Activated CD4-positive, alpha-beta memory T cell treated with anti-CD3 and anti-CD28 coated beads for 36 hours (primary cell): ENCODE results near the gene ANKRD33B. TPM values are rescaled to one million over a fixed set of nuclear protein-coding genes. Genes with fewer than 3 reads are reported as not detected.
"Not testable (repeated sequence)": the region's sequence is repeated elsewhere in the genome, so short reads cannot be mapped to it uniquely, and the experiment has no call there.

Experiments
- CTCF ChIA-PET: fragments of 350-600 bp; sonication (Branson Sonifier 250); formaldehyde crosslinking; loops from one replicate; lab custom pipeline; 2021; ENCODE audit warnings: antibody characterized with exemption, inconsistent platforms; lab: Charles Lee
- POLR2A ChIA-PET: fragments of 350-600 bp; sonication (Branson Sonifier 250); formaldehyde crosslinking; loops from one replicate; lab custom pipeline; 2021; ENCODE audit warnings: antibody characterized with exemption; lab: Charles Lee
- DNase-seq: peaks from one replicate; pipeline ENCODE4 v3.0.0-alpha.2; 2020
- H3K27ac Mint-ChIP-seq: one replicate; pipeline ENCODE4 v1.8.0; 2021; ENCODE audit warnings: mixed read lengths
- H3K27me3 Mint-ChIP-seq: one replicate; pipeline ENCODE4 v1.8.0; 2021; ENCODE audit warnings: mixed read lengths
- H3K36me3 Mint-ChIP-seq: one replicate; pipeline ENCODE4 v1.8.0; 2021; ENCODE audit warnings: mixed read lengths
- H3K4me1 Mint-ChIP-seq: one replicate; pipeline ENCODE4 v1.8.0; 2021; ENCODE audit warnings: low read depth, mixed read lengths
- H3K4me3 Mint-ChIP-seq: one replicate; pipeline ENCODE4 v1.8.0; 2021; ENCODE audit warnings: mild to moderate bottlenecking, mixed read lengths
- H3K9me3 Mint-ChIP-seq: one replicate; pipeline ENCODE4 v1.8.0; 2021; ENCODE audit warnings: mixed read lengths
- intact Hi-C: fragments of 100-400 bp; cut with micrococcal nuclease; formaldehyde crosslinking; loops from one replicate; pipeline ENCODE4 v1.15.1; 2023
- total RNA-seq, 2 experiments: library from RNA; stranded (reverse); gene quantifications; one replicate each; pipeline ENCODE4 v1.2.3, GENCODE V29; 2021

ANKRD33B gene
- total RNA-seq, 2 experiments from 2014 or later: 9.9 to 10.0 TPM

GRCh38 chr5:10538789-10539686 is 24.8 kb upstream of the ANKRD33B start:
- intact Hi-C loops: no loop called here
- ChIA-PET POLR2A (no interaction called here), CTCF (interaction anchor here (0.8 kb wide), 1 partner anchor 88 kb away, joined by 3 read pairs; no protein-coding TSS in a partner anchor)
- H3K27me3 Mint-ChIP-seq: peaks cover 23% of the 10 kb centered on the region
- no peak overlapping the region for H3K27ac Mint-ChIP-seq
- no peaks in the 10 kb centered on the region for H3K9me3 Mint-ChIP-seq
- H3K4me1 Mint-ChIP-seq: peaks cover 16% of the 10 kb centered on the region
- no peaks in the 10 kb centered on the region for H3K36me3 Mint-ChIP-seq
- no peak for DNase-seq
- H3K4me3 Mint-ChIP-seq: no peak overlapping the region

- intact Hi-C loops: no loop called here
- POLR2A ChIA-PET: no interaction called here
- CTCF ChIA-PET: interaction anchor here (0.8 kb wide), 1 partner anchor 88 kb away, joined by 3 read pairs; no protein-coding TSS in a partner anchor
- no peak for DNase-seq
- H3K4me3 Mint-ChIP-seq: no peak overlapping the region
- H3K27ac Mint-ChIP-seq: no peak overlapping the region
- H3K27me3 Mint-ChIP-seq: peaks cover 25% of the 10 kb centered on the region
- no peaks in the 10 kb centered on the region for H3K36me3 Mint-ChIP-seq
- peaks cover 16% of the 10 kb centered on the region for H3K4me1 Mint-ChIP-seq
- H3K9me3 Mint-ChIP-seq: no peaks in the 10 kb centered on the region
Observed at GRCh38 chr5:10539687-10539998, 24.2 kb upstream of the ANKRD33B start.

GRCh38 chr5:10540036-10540544 is 23.8 kb upstream of the ANKRD33B start:
- intact Hi-C loops: no loop called here
- peaks cover 16% of the 10 kb centered on the region for H3K4me1 Mint-ChIP-seq
- H3K9me3 Mint-ChIP-seq: no peaks in the 10 kb centered on the region
- H3K36me3 Mint-ChIP-seq: no peaks in the 10 kb centered on the region
- no peak overlapping the region for H3K4me3 Mint-ChIP-seq
- no peak for DNase-seq
- peaks cover 24% of the 10 kb centered on the region for H3K27me3 Mint-ChIP-seq
- no peak overlapping the region for H3K27ac Mint-ChIP-seq
- ChIA-PET POLR2A (no interaction called here), CTCF (interaction anchor here (0.8 kb wide), 1 partner anchor 87 kb away, joined by 3 read pairs; no protein-coding TSS in a partner anchor)

- Mint-ChIP-seq H3K4me1 (peaks cover 16% of the 10 kb centered on the region), H3K27me3 (peaks cover 26% of the 10 kb centered on the region), H3K9me3 (no peaks in the 10 kb centered on the region), H3K36me3 (no peaks in the 10 kb centered on the region), H3K4me3 (no peak overlapping the region), H3K27ac (no peak overlapping the region)
- intact Hi-C loops: no loop called here
- DNase-seq: no peak
- ChIA-PET POLR2A (no interaction called here), CTCF (no interaction called here)
Observed at GRCh38 chr5:10540951-10541646, 22.8 kb upstream of the ANKRD33B start.

GRCh38 chr5:10542055-10542550 is 21.8 kb upstream of the ANKRD33B start:
- H3K36me3 Mint-ChIP-seq: no peaks in the 10 kb centered on the region
- intact Hi-C loops: no loop called here
- CTCF ChIA-PET: interaction anchor here (1.1 kb wide), 1 partner anchor 25 kb away, joined by 3 read pairs; no protein-coding TSS in a partner anchor
- DNase-seq: no peak
- H3K27me3 Mint-ChIP-seq: peaks cover 26% of the 10 kb centered on the region
- no peak overlapping the region for H3K4me3 Mint-ChIP-seq
- POLR2A ChIA-PET: no interaction called here
- no peak overlapping the region for H3K27ac Mint-ChIP-seq
- no peaks in the 10 kb centered on the region for H3K9me3 Mint-ChIP-seq
- peaks cover 8% of the 10 kb centered on the region for H3K4me1 Mint-ChIP-seq

GRCh38 chr5:10543585-10544040 is 20.3 kb upstream of the ANKRD33B start:
- CTCF ChIA-PET: interaction anchor here (1.7 kb wide), 1 partner anchor 84 kb away, joined by 5 read pairs; no protein-coding TSS in a partner anchor
- Mint-ChIP-seq H3K36me3 (no peaks in the 10 kb centered on the region), H3K27ac (no peak overlapping the region), H3K27me3 (peaks cover 28% of the 10 kb centered on the region), H3K4me3 (no peak overlapping the region), H3K4me1 (peaks cover 2% of the 10 kb centered on the region), H3K9me3 (no peaks in the 10 kb centered on the region)
- intact Hi-C loops: no loop called here
- DNase-seq: no peak
- POLR2A ChIA-PET: no interaction called here

GRCh38 chr5:10545084-10545483 is 18.8 kb upstream of the ANKRD33B start:
- CTCF ChIA-PET: no interaction called here
- H3K27me3 Mint-ChIP-seq: peaks cover 21% of the 10 kb centered on the region
- POLR2A ChIA-PET: no interaction called here

GRCh38 chr5:10546186-10546585 is 17.7 kb upstream of the ANKRD33B start:
- H3K4me1 Mint-ChIP-seq: peaks cover 2% of the 10 kb centered on the region
- DNase-seq: no peak
- no peaks in the 10 kb centered on the region for H3K36me3 Mint-ChIP-seq
- POLR2A ChIA-PET: no interaction called here
- CTCF ChIA-PET: no interaction called here
- H3K4me3 Mint-ChIP-seq: no peak overlapping the region
- H3K27ac Mint-ChIP-seq: no peak overlapping the region
- no peaks in the 10 kb centered on the region for H3K9me3 Mint-ChIP-seq
- peaks cover 16% of the 10 kb centered on the region for H3K27me3 Mint-ChIP-seq
- intact Hi-C loops: no loop called here

More at GRCh38 chr5:10545084-10545483, 18.8 kb upstream of the ANKRD33B start:
- no peak for DNase-seq
- no peak overlapping the region for H3K4me3 Mint-ChIP-seq
- H3K27ac Mint-ChIP-seq: no peak overlapping the region
- H3K9me3 Mint-ChIP-seq: no peaks in the 10 kb centered on the region
- intact Hi-C loops: no loop called here
- H3K36me3 Mint-ChIP-seq: no peaks in the 10 kb centered on the region
- H3K4me1 Mint-ChIP-seq: peaks cover 2% of the 10 kb centered on the region

- ChIA-PET CTCF (no interaction called here), POLR2A (no interaction called here)
- Mint-ChIP-seq H3K4me3 (no peak overlapping the region), H3K4me1 (peaks cover 7% of the 10 kb centered on the region), H3K27me3 (peaks cover 9% of the 10 kb centered on the region), H3K36me3 (no peaks in the 10 kb centered on the region), H3K9me3 (no peaks in the 10 kb centered on the region), H3K27ac (no peak overlapping the region)
- DNase-seq: no peak
- intact Hi-C loops: no loop called here
Observed at GRCh38 chr5:10548418-10549122, 15.3 kb upstream of the ANKRD33B start.

- CTCF ChIA-PET, H3K9me3 Mint-ChIP-seq, H3K4me1 Mint-ChIP-seq, H3K4me3 Mint-ChIP-seq, POLR2A ChIA-PET, intact Hi-C loops, H3K36me3 Mint-ChIP-seq, H3K27me3 Mint-ChIP-seq, H3K27ac Mint-ChIP-seq, DNase-seq: not testable (repeated sequence)
Observed at GRCh38 chr5:10549123-10549514, 14.8 kb upstream of the ANKRD33B start.

- POLR2A ChIA-PET: no interaction called here
- no peak overlapping the region for H3K27ac Mint-ChIP-seq
- no peak for DNase-seq
- CTCF ChIA-PET: interaction anchor here (1.7 kb wide), 1 partner anchor 77 kb away, joined by 5 read pairs; no protein-coding TSS in a partner anchor
- H3K4me3 Mint-ChIP-seq: no peak overlapping the region
- no peaks in the 10 kb centered on the region for H3K9me3 Mint-ChIP-seq
- no peaks in the 10 kb centered on the region for H3K36me3 Mint-ChIP-seq
- intact Hi-C loops: no loop called here
- H3K27me3 Mint-ChIP-seq: peaks cover 12% of the 10 kb centered on the region
- H3K4me1 Mint-ChIP-seq: peaks cover 7% of the 10 kb centered on the region
Observed at GRCh38 chr5:10550222-10550995, 13.5 kb upstream of the ANKRD33B start.
